T-helper 22 cell (primary cell): ENCODE measurements around the gene ZNF536.
"Not testable (repeated sequence)": the region's sequence is repeated elsewhere in the genome, so short reads cannot be mapped to it uniquely, and the experiment has no call there.

ENCODE experiments used
- DNase-seq: peaks from one replicate; pipeline ENCODE4 v3.0.0-alpha.2; 2020; ENCODE audit warnings: low read depth

ZNF536 gene

DNA sequence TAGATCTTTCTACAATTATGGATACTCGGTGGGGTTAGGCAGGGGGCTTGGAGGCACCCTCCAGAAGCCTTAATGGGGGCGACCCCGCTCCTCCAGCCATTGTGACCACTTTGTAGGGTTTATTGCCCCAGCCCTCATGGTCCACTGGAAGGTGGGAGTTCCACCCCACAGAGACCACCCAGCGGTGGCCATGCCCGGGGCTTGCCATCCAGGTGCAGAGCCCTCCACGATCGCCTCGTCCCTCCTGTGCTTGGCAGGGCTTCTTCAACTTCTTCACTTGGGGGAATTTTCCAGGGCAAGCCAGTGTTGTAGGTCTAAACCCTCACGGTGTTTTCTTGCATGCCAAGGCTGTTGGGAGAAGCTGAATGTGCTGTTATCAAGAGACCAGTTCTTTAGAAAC, 16.1 kb downstream of the ZNF536 start:
- DNase-seq: no peak

DNA sequence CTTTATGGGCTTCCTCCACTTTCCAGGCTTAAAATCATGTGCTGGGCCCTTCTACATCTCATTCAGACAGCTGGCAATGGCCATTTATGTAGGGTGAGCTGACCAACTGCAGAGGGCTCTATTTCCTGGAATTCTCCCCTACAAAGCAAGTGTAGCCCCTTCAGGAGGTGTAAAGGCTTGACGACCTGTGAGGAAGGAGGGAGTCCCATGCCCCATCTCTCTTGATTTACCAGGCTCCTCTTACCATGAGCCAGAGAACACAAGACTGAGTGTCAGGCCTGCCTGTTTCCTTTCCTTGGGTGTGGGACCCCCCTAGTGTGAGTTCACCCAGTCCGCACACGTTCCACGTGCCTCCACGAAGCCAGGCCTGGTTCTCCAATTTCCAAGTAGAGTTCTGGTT, 16.6 kb downstream of the ZNF536 start:
- DNase-seq: no peak

DNA sequence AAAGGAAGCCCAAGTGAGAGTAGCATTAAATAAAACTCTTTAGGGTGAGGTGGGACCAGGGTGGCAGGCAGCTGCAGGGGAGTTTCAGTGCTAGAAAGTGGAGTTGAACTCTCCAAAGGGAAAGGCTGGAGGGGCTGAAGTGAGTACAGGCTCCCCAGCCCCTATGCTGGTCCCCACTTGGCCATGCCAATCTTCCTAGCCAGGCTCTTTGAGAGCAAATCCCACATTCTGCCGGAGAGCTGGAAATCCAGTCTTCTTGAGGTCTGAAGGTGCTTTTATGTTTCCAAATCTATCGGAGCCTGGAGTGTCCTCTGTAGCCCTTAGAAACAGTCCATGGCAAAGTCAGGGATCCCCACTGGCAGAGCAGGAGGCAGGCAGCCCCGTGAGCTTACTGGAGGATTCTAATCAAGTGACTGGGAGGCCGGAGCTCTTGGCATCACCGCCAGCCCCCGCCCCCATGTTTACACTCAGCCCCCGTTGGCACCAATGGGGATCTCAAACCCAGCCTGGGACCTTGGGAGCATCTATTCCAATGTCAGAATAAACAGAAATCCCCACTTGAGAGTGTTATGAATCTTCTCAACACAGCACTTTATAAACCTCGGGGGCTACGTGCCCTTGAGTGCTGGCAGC, 18.3 kb downstream of the ZNF536 start:
- no peak for DNase-seq

DNA sequence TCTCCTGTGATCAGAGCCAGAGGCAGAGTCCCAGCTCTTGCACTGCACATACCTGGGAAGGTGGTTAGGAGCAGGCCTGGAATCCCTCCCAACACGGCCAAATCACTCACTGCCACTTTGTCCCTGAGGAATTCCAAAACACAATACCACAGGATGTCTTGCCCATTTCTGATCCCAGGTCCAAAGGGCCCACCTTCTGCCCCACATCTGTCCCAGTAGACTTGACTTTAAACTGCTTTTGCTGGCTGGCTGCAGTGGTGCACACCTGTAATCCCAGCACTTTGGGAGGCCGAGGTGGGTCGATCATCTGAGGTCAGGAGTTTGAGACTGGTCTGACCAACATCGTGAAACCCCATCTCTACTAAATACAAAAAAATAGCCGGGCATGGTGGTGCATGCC, 18.9 kb downstream of the ZNF536 start:
- no peak for DNase-seq

DNA sequence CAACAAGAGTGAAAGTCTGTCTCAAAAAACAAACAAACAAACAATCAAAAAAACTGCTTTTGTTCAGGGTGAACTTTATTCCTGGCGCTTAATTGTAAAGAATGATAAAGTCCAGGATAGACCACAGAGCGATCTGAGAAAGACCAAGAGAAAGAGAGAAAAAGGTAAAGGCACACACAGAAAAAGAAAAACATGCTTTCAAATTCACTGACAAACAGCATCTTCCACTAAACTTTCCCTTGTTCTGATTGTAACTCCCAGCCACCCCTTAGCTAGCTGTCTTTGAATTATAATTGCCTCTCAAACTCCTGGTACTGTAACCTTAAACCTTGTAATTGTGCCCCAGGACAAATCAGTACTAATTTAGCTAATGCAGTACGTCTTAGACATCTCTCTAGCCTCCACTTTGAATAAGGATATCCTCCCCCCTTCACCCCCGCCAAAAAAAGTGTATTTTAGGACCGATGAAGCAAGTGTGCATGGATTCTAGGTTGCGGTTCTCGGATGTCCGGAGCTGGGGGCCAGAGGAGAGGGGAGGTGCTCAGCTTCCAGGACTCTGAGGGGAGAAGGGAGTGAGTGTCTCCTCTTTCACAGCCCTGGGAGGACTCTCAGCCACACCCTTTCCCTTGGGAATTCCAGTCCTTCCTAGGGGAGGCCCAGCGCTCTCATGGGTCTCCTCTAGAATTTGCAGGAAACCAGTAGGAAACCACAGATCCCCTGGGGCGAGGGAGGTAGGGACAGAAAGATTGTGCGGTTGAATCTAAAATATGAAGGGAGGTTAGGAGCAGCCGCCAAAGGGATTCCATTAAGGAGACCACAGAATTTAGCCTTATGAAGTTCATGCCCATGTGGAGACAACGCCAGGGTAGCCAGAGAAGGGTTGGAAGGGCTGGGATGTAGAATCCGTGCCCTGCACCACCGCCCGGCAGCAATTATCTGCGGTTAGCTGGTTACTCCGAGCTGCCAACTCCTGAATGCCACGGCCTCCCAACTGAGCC, 19.7 kb downstream of the ZNF536 start:
- no peak for DNase-seq

DNA sequence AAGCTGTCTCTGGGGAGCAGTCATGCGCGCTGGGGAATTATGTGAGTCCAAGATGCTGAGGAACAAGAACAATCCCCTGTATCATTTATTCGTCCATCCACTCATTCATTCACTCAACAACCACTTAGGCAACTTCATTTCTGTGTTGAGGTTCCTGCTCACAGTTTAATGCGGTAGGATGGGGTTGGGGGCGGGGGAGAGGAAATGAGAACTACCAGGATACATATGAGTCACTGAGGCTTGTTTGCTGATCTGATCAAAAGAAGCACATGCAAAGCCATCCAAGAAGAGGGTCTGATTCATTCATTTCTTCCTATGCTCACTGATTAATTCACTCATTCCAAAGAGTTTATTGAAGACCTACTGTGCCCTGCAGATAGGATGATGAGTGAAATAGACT, 20.9 kb downstream of the ZNF536 start:
- DNase-seq: no peak

DNA sequence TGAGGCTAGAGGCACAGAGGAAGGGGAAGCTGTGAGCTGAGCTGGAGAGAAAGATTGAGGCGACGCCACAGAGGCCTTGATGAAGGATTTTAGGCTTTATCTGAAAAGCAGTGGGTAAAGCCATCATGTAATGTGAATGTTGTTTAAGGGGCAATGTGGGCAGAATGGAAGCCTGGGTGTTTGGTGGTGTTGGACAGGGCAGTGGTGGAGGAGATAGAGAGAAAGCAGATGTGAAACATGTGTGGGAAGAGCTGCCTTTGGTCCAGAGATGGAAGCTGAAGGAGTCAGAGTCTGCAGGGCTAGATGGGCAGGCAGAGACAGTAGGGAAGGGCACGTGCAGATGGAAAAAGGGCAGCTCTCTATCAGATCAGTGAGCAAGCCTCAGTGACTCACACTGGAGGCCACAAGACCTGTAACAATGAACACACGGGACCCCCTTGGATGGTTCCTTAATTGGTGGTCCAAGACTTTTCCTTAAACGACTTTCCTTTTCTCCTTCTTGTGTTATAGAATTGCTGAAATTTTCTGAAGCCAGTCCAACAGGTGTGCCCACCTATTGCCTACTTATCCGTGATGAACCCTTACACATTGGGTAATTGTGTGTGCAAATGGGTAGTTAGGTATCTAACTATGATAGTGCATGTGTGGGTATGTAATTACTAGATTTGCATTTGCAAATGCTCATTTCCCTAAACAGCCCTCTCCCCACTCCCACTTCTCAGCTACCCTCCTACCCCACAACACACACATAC, 21.7 kb downstream of the ZNF536 start:
- no peak for DNase-seq

DNA sequence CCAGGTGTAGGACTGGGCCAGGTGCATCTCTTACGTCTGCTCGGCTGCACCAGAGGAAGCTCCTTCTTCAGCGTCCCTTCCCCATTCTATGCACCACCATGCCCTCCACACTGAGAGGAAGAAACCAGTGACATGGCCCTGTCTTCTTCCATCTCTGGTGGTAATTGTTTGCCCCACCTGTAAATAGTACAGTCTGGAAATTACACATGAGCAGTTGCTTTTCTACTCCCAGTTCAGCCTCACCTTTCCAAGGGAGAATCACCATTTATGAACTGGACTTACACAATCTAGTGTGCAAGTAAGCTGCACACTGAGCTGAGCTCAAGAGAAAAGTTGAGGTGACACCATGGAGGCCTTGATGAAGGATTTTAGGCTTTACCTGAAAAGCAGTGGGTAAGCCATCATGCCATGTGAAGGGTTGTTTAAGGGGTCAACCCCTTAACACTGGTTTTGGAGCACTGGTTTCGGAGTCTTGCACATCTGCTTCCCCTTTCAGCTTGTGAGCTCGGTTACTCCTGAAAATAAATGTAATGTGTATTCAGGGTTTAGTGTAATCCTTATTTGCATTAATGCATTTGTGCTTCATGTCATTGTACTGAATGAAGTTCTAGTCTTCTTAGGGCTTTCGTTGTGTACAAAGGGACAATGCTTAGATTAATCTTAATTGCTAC, 22.4 kb downstream of the ZNF536 start:
- DNase-seq: no peak

DNA sequence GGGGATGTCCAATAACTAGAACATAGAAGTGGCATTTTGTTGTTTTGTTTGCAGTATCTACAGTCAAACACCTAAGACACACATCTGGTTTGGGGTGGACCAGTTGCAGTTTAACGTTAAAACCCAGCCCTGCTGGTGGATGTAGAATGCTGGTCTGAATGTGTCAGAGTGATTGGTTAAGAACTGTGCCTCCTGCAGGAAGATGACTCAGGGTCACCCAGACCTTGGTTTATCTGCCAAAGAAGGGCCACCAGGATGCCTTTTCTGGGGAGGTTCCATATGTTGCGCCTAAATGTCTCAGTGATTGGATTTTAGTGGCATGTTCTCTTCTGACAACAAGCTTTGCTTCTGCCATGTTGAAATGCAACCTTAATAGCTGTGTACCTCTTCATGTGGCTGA, 23.1 kb downstream of the ZNF536 start:
- DNase-seq: no peak

DNA sequence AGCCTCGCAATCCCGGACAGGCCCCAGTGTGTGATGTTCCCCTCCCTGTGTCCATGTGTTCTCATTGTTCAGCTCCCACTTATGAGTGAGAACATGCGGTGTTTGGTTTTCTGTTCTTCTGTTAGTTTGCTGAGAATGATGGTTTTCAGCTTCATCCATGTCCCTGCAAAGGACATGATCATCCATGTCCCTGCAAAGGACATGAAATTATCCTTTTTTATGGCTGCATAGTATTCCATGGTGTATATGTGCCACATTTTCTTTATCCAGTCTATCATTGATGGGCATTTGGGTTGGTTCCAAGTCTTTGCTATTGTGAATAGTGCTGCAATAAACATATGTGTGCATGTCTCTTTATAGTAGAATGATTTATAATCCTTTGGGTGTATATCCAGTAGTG, 26.4 kb downstream of the ZNF536 start:
- not testable (repeated sequence) for DNase-seq

DNA sequence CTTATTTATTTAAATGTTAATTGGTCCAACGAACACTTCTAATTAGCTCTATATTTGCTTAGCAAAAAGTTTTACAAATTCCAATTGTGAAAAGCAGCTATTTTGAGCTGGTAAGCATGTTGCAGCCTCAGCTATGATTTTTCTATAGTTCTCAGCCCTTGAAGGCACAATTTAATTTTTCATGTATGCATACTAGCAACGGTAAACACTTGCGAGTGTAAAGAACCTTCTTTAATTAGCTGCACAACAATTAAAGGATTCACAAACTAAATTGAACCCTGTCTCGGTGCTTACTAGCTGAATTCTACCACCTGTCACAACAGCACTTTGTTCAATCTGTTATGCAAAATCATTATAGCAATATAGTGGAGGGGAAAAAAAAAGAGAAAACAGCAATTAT, 29.8 kb downstream of the ZNF536 start:
- no peak for DNase-seq

DNA sequence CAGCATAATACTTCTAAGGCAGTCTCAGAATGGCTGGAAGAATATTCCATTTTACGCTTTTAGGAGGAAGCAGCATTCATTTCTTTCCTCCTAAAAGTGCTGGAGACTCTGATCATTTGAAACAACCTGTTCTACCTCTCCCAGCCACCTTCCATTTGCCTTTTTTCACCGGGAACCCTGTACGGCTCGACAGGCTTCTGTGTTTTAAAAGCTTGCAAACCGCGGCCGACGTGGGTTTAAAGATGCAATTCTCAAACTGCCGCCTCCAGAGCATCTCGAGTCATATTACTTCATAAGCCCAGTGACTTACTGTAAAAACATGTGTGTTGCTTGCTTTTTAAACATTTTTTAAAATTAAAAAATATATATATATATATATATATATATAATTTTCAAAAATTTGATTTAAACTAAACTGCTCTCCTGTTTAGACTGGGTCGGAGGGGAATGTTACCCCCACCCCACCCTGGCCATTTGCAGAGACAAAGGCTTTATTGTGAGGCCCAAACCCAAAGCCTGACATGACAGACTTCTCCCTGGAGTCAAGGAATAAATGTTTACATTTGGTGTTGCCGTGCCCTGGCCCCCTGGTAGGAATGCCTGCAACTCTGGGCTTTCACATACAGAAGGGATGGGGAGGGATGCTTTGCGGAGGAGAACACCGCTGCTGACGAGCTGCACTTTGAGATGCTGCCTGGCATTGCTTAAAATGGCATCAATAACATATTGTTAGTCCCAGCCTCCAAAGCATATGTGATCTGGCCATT, 30.4 kb downstream of the ZNF536 start:
- DNase-seq: no peak

DNA sequence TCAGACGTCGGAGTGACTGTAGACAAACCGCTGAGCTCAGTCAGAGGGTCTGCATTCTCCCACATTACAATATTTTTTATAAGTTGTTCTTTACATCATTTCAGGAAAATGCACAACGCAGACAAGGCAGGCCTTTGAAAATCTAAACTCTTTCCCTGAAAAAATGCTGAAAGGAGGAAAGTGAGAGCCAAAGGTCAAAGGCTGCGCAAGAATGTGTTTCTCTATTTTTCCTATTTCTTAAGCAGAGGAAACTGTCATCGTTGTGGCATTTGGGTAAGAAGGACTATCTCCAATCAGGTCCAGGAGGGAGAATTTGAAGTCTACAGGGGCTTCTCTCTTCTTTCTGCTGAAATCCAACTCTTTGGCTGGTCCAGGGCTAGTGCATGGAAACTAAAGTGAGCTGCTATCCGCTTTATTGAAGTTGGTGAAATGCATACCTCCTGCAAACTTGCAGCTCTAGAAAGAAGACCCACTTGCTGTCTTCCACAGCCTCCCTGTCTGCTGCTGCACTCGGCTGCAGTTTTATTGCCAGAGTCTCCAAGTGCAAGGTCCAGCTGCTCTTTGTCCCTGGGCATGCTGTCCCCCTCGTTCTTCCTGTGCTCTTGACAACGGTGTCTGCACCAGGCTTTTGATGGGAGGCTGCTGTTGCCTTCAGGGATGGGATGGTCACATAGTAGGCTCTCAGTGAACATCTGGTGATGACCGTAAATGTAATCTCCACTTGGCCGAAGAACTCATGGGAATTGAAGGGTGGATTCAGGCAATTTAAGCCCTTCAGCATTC, 31.2 kb downstream of the ZNF536 start:
- DNase-seq: no peak

DNA sequence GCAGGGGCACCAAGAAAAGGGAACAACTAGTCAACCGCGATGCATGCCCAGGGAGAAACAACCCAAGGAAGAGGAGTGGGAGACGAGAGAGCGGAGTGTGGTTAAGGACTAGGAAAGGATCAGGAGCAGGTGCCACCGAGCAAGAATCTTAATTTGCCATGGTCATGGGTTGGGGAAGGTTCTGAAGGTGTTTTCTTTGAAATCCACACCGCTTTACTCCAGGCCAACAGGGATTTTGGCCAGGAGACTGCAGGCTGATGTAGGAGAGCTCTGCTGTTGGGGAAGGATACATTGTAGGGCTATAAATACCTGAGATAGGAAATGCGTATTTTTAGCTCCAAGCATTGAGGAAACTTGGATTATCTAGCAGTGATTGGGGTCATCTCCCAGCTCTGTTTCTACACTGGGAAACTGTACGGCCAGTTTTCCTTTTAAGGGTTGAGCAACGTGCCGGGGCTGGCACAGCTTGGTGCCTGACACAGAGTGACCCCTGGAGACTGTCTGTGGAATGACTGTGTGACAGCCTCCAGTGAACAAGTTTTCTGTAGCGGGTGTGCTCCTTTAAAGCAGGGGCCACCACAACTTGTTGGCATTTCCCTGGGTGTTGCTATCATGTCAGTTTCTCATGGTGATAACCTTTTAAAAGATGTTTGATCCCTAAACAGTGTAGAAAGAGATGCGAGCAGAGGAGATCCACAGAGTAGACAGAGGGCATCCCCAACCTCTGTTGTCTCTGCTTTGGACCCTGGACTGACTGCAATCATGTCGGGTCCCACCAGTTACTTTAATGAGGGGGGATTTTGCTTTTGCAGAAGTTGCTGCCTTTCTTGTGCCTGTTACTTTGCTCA, 34.3 kb downstream of the ZNF536 start:
- no peak for DNase-seq

DNA sequence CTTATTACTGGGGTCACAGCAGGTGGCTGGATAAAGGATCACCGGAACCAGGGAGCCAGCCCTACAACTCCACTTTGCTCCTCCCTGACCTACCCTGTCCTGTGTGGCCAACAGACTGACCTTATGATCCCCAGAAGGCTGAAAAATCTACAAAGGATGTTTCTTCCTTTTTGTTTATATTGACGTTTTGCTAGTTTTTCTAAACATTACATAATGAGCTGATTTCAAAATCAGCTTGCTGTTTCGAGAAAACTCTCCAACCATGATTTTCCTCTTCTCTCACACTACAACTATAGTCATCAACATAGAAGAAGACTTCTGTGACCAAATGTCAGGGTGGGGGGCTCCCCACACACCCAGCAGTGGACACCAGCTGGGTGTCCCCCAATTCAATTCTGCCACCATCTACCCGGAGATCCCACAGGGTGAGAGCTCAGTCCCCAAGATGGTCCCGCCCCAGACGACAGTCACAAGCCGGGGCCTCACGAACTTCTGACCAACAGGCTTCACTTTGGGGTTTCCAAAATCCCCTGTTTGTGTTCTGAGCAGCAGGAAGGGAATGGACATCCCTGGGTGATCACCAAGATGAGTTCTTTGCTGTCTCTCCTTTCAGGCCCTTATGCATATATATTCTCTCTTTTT, 35.0 kb downstream of the ZNF536 start:
- no peak for DNase-seq

DNA sequence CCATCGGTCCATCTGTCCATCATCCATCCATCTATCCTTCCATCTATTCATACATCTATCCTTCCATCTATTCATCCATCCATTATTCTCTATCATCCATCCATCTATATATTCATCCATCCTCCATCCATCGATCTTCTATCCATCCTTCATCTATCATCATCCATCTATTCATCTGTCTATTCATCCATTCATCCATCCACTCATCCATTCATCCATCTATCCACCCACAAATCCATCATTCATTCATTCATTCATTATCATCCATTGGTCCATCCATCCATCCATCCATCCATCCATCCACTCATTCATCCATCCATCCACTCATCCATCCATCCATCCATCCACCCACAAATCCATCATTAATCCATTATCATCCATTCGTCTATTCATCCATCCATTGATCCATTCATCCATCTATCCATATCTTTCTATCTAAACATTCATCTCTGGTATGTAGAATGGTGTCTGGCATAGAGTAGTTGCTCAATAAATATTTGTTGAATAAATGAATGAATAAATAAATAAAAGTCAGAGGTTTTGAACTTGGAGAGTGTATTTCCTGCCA, 36.6 kb downstream of the ZNF536 start:
- no peak for DNase-seq

DNA sequence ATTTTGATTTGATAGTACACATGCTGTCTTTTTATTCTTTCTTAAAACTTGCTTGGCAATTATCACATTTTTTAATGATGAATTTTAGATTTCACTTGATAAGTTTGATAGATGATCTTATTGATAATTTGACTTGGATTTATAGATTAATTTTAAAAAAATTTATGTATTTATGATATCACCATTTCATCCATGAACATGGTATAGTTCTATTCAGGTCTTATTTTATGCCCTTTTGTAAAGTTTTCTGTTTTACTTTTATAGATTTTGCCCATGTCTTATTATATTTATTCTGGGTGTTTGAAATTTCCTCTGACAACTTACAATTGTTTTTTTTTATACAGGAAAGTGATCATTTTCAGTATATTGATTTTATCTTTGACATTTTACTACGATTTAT, 39.5 kb downstream of the ZNF536 start:
- no peak for DNase-seq

DNA sequence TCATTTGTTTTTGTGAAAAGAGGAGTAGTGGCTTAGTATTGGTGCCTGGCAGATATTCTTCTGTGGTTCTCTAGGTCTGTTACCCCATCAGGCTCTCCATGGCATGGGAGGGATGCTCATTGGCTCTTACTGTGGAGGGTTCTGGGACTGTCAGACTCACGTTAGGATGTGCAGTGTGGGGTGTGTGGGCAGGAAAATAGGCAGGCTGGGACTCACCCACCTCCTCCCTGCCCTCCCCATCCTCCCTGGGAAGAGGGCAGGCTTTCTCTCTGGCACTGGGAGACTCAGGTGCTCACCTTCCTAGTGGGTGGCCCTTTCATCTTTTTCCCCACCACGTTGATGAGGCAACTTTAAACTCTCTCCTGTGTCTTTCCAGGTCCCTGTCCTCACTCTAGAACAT, 44.2 kb downstream of the ZNF536 start:
- DNase-seq: no peak

DNA sequence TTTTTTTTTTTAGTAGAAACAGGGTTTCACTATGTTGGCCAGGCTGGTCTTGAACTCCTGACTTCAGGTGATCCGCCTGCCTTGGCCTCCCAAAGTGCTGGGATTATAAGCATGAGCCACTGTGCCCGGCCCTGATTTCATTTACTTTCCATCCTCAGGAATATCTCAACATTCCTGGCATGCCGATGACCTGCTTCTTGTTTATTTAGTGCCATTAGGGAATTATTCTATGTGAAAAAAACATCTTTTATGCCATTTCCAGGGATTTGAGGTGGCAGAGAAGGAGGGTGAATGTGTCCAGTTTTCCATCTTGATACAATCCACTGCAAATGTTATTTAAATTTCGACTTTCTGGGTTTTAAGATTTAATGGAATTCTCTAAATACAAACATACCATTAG, 45.0 kb downstream of the ZNF536 start:
- not testable (repeated sequence) for DNase-seq
